KMS-11 (cell line): Measurements from ENCODE around the gene CIT.

ENCODE experiments used
- H2AFZ ChIP-seq: fragments of 200-600 bp; sonication (generic); 2 replicates; pipeline ENCODE4 v1.6.1; 2016; ENCODE audit warnings: antibody characterized with exemption, mixed run types, low read depth
- H3K27ac ChIP-seq: fragments of 200-600 bp; sonication (generic); 2 replicates; pipeline ENCODE4 v1.6.1; 2016; ENCODE audit warnings: mild to moderate bottlenecking, mixed run types
- H3K27me3 ChIP-seq: fragments of 200-600 bp; sonication (generic); 2 replicates; pipeline ENCODE4 v1.6.1; 2017; ENCODE audit warnings: mild to moderate bottlenecking, low read depth, mixed run types, moderate library complexity; ENCODE audit not compliant: insufficient read depth
- H3K36me3 ChIP-seq: fragments of 200-600 bp; sonication (generic); 2 replicates; pipeline ENCODE4 v1.6.1; 2017; ENCODE audit warnings: mild to moderate bottlenecking, mixed run types; ENCODE audit not compliant: insufficient read depth
- H3K4me1 ChIP-seq: fragments of 200-600 bp; sonication (generic); 2 replicates; pipeline ENCODE4 v1.6.1; 2016; ENCODE audit warnings: mild to moderate bottlenecking, low read depth, mixed run types; ENCODE audit not compliant: poor library complexity, severe bottlenecking
- H3K4me2 ChIP-seq: fragments of 200-600 bp; sonication (generic); 2 replicates; pipeline ENCODE4 v1.7.0; 2016; ENCODE audit warnings: mild to moderate bottlenecking, mixed run types
- H3K4me3 ChIP-seq: fragments of 200-600 bp; sonication (generic); IDR thresholded peaks from 2 replicates; pipeline ENCODE4 v1.6.1; 2017; ENCODE audit warnings: low read depth, low read length, mixed read lengths; ENCODE audit not compliant: insufficient read depth
- H3K79me2 ChIP-seq: fragments of 200-600 bp; sonication (generic); 2 replicates; pipeline ENCODE4 v1.6.1; 2016; ENCODE audit warnings: low read depth, mixed run types; ENCODE audit not compliant: insufficient read depth
- H3K9ac ChIP-seq: fragments of 200-600 bp; sonication (generic); 2 replicates; pipeline ENCODE4 v1.6.1; 2016; ENCODE audit warnings: mild to moderate bottlenecking, mixed run types
- H4K20me1 ChIP-seq: fragments of 200-600 bp; sonication (generic); 2 replicates; pipeline ENCODE4 v1.6.1; 2016; ENCODE audit warnings: mild to moderate bottlenecking, mixed run types; ENCODE audit not compliant: insufficient read depth
- TF ChIP-seq, protein P1 (sequence below): fragments of 200-600 bp; sonication (generic); conservative IDR thresholded peaks from 2 replicates; pipeline ENCODE4 v1.6.1; 2017; ENCODE audit warnings: low read depth, mild to moderate bottlenecking, antibody characterized with exemption, low read length, moderate library complexity, mixed read lengths

The CIT gene

GRCh38 chr12:119791453-119791852 lies 85.7 kb downstream of the CIT start:
- H2AFZ ChIP-seq: no peak overlapping the region
- no peaks in the 10 kb centered on the region for H3K4me1 ChIP-seq
- no peaks in the 10 kb centered on the region for H3K27me3 ChIP-seq
- H3K4me3 ChIP-seq: no peak overlapping the region
- H3K36me3 ChIP-seq: no peaks in the 10 kb centered on the region
- H3K79me2 ChIP-seq: no peaks in the 10 kb centered on the region
- H3K4me2 ChIP-seq: no peak overlapping the region
- TF ChIP-seq, protein P1, sequence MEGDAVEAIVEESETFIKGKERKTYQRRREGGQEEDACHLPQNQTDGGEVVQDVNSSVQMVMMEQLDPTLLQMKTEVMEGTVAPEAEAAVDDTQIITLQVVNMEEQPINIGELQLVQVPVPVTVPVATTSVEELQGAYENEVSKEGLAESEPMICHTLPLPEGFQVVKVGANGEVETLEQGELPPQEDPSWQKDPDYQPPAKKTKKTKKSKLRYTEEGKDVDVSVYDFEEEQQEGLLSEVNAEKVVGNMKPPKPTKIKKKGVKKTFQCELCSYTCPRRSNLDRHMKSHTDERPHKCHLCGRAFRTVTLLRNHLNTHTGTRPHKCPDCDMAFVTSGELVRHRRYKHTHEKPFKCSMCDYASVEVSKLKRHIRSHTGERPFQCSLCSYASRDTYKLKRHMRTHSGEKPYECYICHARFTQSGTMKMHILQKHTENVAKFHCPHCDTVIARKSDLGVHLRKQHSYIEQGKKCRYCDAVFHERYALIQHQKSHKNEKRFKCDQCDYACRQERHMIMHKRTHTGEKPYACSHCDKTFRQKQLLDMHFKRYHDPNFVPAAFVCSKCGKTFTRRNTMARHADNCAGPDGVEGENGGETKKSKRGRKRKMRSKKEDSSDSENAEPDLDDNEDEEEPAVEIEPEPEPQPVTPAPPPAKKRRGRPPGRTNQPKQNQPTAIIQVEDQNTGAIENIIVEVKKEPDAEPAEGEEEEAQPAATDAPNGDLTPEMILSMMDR: no peak
- no peak overlapping the region for H3K27ac ChIP-seq
- H3K9ac ChIP-seq: no peak overlapping the region
- no peaks in the 10 kb centered on the region for H4K20me1 ChIP-seq

DNA sequence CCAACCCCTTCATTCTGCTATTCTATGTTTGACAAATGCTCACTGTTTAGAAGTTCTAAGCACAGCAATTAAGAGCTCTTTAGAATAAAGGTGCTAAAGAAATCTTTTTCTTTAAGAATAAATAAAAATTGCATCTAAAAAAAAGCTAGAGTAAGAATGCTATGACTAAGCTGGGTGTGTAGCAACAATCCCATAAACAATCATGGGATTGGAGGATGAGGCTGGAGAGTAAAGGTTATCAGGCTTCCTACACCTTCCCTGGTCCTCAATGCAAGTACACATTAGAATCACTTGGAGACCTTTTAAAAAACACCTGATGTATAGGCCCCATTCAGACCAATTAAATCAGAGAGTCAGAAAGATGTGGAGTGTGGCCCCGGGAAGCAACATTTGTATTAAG lies 88.3 kb downstream of the CIT start:
- Histone ChIP-seq H3K79me2 (no peaks in the 10 kb centered on the region), H3K36me3 (no peaks in the 10 kb centered on the region), H3K27ac (no peak overlapping the region), H2AFZ (no peak overlapping the region), H3K9ac (no peak overlapping the region), H3K27me3 (no peaks in the 10 kb centered on the region), H4K20me1 (no peaks in the 10 kb centered on the region), H3K4me2 (no peak overlapping the region), H3K4me3 (no peak overlapping the region), H3K4me1 (no peaks in the 10 kb centered on the region)
- TF ChIP-seq, protein P1: no peak

DNA sequence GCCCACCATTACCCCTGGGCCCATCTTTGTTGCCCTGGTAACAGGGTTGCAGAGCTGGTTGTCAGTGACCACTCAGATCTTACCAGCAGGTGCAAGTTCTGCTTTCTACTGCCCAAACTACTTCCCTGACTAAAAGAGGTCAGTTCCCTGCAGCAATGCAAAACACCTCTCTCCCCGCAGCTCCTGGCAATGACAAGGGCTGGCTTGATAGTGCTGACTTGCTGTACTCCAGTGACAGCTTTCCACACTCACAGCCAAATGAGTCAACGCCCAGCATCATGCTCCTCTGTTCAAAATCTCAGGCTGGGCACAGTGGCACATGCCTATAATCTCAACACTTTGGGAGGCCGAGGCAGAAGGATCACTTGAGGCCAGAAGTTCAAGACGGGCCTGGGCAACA lies 90.6 kb downstream of the CIT start:
- no peak overlapping the region for H2AFZ ChIP-seq
- no peak overlapping the region for H3K4me3 ChIP-seq
- H3K79me2 ChIP-seq: no peaks in the 10 kb centered on the region
- no peaks in the 10 kb centered on the region for H3K36me3 ChIP-seq
- TF ChIP-seq, protein P1: no peak
- H3K27ac ChIP-seq: no peak overlapping the region
- no peaks in the 10 kb centered on the region for H3K4me1 ChIP-seq
- no peaks in the 10 kb centered on the region for H4K20me1 ChIP-seq
- no peaks in the 10 kb centered on the region for H3K27me3 ChIP-seq
- H3K4me2 ChIP-seq: no peak overlapping the region
- H3K9ac ChIP-seq: no peak overlapping the region

DNA sequence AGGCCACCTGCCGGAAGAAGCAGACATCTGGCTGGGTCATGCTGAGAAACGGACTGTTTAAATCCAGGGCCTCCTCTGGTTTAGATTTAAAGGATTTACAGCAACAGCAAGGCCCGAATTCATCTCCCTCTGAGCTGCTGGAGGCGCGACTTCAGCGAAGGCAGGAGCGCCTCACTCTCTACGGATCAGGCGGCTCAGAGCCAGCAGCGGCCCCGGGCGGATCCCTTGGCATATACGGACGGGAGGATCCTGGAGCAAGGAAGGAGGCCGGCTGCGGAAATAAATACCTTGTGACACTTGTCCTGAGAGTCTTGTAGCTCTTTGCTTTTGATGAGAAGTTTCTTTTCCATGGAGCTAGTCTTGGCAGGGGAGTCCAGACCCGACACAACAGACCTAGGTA lies 92.4 kb downstream of the CIT start:
- Histone ChIP-seq H3K4me1 (no peaks in the 10 kb centered on the region), H2AFZ (no peak overlapping the region), H3K27ac (no peak overlapping the region), H3K27me3 (no peaks in the 10 kb centered on the region), H4K20me1 (no peaks in the 10 kb centered on the region), H3K36me3 (no peaks in the 10 kb centered on the region), H3K4me3 (no peak overlapping the region), H3K9ac (no peak overlapping the region), H3K4me2 (no peak overlapping the region), H3K79me2 (no peaks in the 10 kb centered on the region)
- TF ChIP-seq, protein P1: no peak
